ENCODE data around the gene ZNF513. TPM values are rescaled to one million over a fixed set of nuclear protein-coding genes. Genes with fewer than 3 reads are reported as not detected.

ZNF513 gene
- total RNA-seq, 2 experiments from 2014 or later, result 6.8 to 7.2 TPM

- Mint-ChIP-seq H3K4me1 (ENCODE audit: low read depth) (peaks cover 24% of the 10 kb centered on the region), H3K9me3 (no peaks in the 10 kb centered on the region), H3K27me3 (no peaks in the 10 kb centered on the region), H3K27ac (peak overlapping the region; percentile 90), H3K4me3 (peak overlapping the region; percentile 81), H3K36me3 (ENCODE audit: low read depth) (peaks cover 69% of the 10 kb centered on the region)
- TF ChIP-seq, protein P1, sequence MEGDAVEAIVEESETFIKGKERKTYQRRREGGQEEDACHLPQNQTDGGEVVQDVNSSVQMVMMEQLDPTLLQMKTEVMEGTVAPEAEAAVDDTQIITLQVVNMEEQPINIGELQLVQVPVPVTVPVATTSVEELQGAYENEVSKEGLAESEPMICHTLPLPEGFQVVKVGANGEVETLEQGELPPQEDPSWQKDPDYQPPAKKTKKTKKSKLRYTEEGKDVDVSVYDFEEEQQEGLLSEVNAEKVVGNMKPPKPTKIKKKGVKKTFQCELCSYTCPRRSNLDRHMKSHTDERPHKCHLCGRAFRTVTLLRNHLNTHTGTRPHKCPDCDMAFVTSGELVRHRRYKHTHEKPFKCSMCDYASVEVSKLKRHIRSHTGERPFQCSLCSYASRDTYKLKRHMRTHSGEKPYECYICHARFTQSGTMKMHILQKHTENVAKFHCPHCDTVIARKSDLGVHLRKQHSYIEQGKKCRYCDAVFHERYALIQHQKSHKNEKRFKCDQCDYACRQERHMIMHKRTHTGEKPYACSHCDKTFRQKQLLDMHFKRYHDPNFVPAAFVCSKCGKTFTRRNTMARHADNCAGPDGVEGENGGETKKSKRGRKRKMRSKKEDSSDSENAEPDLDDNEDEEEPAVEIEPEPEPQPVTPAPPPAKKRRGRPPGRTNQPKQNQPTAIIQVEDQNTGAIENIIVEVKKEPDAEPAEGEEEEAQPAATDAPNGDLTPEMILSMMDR (IDR thresholded peaks at IDR 0.05), result no peak
- intact Hi-C loops (cut with micrococcal nuclease), result no loop called here
- peak; percentile 52 for ATAC-seq
- ChIA-PET POLR2A (interaction anchor here (0.5 to 4.8 kb wide), 18 partner anchors 10 to 306 kb away, joined by 3 to 59 read pairs (median 4); partner anchors contain the start of genes EIF2B4, GTF3C2, MPV17 and NRBP1), CTCF (interaction anchor here (1.0 to 1.8 kb wide), 7 partner anchors 9 to 303 kb away, joined by 4 to 10 read pairs (median 5); partner anchors contain the start of genes EIF2B4, NRBP1 and SNX17)
- DNase-seq, result peak; percentile 66
Measured at GRCh38 chr2:27379836-27380625, 503 bp downstream of the ZNF513 start.

GRCh38 chr2:27379383-27379835 is 1.1 kb downstream of the ZNF513 start:
- TF ChIP-seq, protein P1 (IDR thresholded peaks at IDR 0.05), result no peak
- H3K9me3 Mint-ChIP-seq, result no peaks in the 10 kb centered on the region
- ATAC-seq (no peak), DNase-seq (no peak)
- H3K27ac Mint-ChIP-seq, result peak overlapping the region; percentile 90
- CTCF ChIA-PET, result interaction anchor here (1.0 to 1.8 kb wide), 6 partner anchors 8 to 304 kb away, joined by 4 to 10 read pairs (median 5); partner anchors contain the start of genes EIF2B4, NRBP1 and SNX17
- no peaks in the 10 kb centered on the region for H3K27me3 Mint-ChIP-seq
- H3K4me3 Mint-ChIP-seq, result peak overlapping the region; percentile 81
- H3K4me1 Mint-ChIP-seq (ENCODE audit: low read depth), result peaks cover 24% of the 10 kb centered on the region
- intact Hi-C loops (cut with micrococcal nuclease), result no loop called here
- peaks cover 72% of the 10 kb centered on the region for H3K36me3 Mint-ChIP-seq (ENCODE audit: low read depth)
- POLR2A ChIA-PET, result interaction anchor here (1.1 to 4.8 kb wide), 12 partner anchors 9 to 67 kb away, joined by 3 to 59 read pairs (median 4); partner anchors contain the start of genes EIF2B4, GTF3C2, NRBP1 and PPM1G

DNA sequence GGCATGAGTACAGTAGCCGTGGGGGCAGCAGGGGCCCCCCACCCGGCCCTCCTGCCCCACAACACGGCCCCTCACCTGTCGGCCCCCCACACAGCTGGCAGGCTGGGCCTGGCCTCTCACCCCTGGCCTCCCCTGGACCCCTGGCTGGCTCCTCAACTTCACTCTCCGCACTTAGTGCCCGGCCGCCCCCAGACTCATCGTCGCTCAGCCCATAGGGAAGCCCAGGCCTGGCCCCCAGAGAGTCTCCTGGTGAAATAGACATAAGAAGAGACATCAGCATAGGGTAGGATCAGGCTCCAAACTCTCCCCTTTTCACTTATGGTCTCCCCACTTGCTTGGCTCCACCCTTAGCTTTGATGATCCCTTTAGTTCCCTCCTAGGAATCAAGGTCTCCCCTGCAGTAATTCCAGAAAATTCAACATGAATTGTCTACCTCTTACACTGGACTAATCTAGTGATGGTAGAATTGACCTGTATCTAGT is 1.7 kb downstream of the ZNF513 start:
- no peaks in the 10 kb centered on the region for H3K27me3 Mint-ChIP-seq
- intact Hi-C loops (cut with micrococcal nuclease), result no loop called here
- peak overlapping the region; percentile 81 for H3K4me3 Mint-ChIP-seq
- peak overlapping the region; percentile 90 for H3K27ac Mint-ChIP-seq
- TF ChIP-seq, protein P1 (IDR thresholded peaks at IDR 0.05), result no peak
- H3K36me3 Mint-ChIP-seq (ENCODE audit: low read depth), result peaks cover 70% of the 10 kb centered on the region
- CTCF ChIA-PET, result interaction anchor here (1.0 to 1.3 kb wide), 2 partner anchors 9 to 51 kb away, joined by 4 to 5 read pairs; partner anchors contain the start of gene EIF2B4
- no peak for ATAC-seq
- POLR2A ChIA-PET, result interaction anchor here (0.6 to 4.8 kb wide), 8 partner anchors 9 to 60 kb away, joined by 3 to 59 read pairs (median 12); partner anchors contain the start of genes EIF2B4, GTF3C2, NRBP1 and PPM1G
- H3K4me1 Mint-ChIP-seq (ENCODE audit: low read depth), result peaks cover 25% of the 10 kb centered on the region
- no peak for DNase-seq
- H3K9me3 Mint-ChIP-seq, result no peaks in the 10 kb centered on the region

DNA sequence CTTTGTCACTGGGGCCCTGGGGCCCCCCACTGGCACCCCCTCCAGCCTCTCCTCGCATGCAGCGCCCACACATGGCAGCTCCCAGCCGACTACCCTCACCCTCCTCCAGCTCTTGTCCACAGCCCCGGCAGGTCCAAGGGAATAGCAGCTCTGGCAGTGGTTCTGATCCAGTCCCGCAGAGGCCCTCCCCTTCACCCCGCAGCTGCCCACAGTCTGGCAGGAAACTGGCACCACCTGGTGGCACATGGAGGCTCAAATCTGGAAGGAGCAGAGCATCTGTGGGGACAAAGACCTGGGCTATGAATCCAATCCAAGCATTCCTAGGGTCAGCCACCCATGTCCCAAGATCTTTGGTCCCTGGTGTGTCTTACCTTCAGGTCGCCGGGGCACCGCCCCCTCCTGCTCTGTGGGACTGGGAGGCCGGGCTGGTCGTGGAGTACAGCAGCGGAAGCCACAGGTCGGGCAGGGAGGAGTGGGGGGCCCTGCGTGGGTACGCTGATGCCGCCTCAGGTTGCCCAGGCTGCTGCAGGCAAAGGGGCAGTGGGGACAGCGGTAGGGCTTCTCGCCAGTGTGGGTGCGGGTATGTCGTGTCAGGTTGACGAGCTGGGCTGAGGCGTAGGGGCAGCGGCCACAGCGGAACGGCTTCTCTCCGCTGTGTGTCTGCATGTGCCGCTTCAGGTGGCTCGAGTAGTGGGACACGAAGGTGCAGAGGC is 2.3 kb downstream of the ZNF513 start:
- peak overlapping the region; percentile 16 for H3K4me3 Mint-ChIP-seq
- ChIA-PET POLR2A (interaction anchor here (0.6 to 4.8 kb wide), 6 partner anchors 7 to 53 kb away, joined by 3 to 59 read pairs (median 12); partner anchors contain the start of genes EIF2B4, GTF3C2, NRBP1 and SNX17), CTCF (interaction anchor here (1.3 kb wide), 1 partner anchor 9 kb away, joined by 4 read pairs; the partner anchor contains the start of gene EIF2B4)
- H3K4me1 Mint-ChIP-seq (ENCODE audit: low read depth), result peaks cover 23% of the 10 kb centered on the region
- ATAC-seq (no peak), DNase-seq (peak; percentile 21)
- no peak overlapping the region for H3K27ac Mint-ChIP-seq
- H3K36me3 Mint-ChIP-seq (ENCODE audit: low read depth), result peaks cover 68% of the 10 kb centered on the region
- intact Hi-C loops (cut with micrococcal nuclease), result no loop called here
- no peaks in the 10 kb centered on the region for H3K27me3 Mint-ChIP-seq
- TF ChIP-seq, protein P1 (IDR thresholded peaks at IDR 0.05), result no peak
- no peaks in the 10 kb centered on the region for H3K9me3 Mint-ChIP-seq

Measured in activated CD8-positive, alpha-beta T cell treated with anti-CD3 and anti-CD28 coated beads for 36 hours (primary cell).